Duodenal mucosa (tissue), 2 donors: ENCODE measurements around the gene MOV10L1.

ENCODE experiments used
- H3K27ac ChIP-seq: one replicate; pipeline ENCODE4 v1.7.0; 2013; ENCODE audit warnings: low read depth, low read length
- H3K27me3 ChIP-seq, 2 donors: one replicate each; pipeline ENCODE4 v1.7.0; 2013; ENCODE audit warnings: low read length in 2 of 2, control low read depth in 1 of 2; ENCODE audit not compliant: insufficient read depth in 2 of 2, control insufficient read depth in 1 of 2
- H3K36me3 ChIP-seq, 2 donors: one replicate each; pipeline ENCODE4 v1.7.0; 2013; ENCODE audit warnings: low read length in 2 of 2, control low read depth in 1 of 2; ENCODE audit not compliant: insufficient read depth in 2 of 2, control insufficient read depth in 1 of 2
- H3K4me1 ChIP-seq, 2 donors: one replicate each; pipeline ENCODE4 v1.7.0; 2013; ENCODE audit warnings: low read length in 2 of 2, control low read depth in 1 of 2; ENCODE audit not compliant: insufficient read depth in 2 of 2, control insufficient read depth in 1 of 2
- H3K4me3 ChIP-seq, 2 donors: one replicate each; pipeline ENCODE4 v1.7.0; 2013; ENCODE audit warnings: low read length in 2 of 2, low read depth in 1 of 2
- H3K9ac ChIP-seq, 2 donors: one replicate each; pipeline ENCODE4 v1.7.0; 2013; ENCODE audit warnings: low read length in 2 of 2, low read depth in 1 of 2
- H3K9me3 ChIP-seq, 2 donors: one replicate each; pipeline ENCODE4 v1.7.0; 2013; ENCODE audit warnings: low read length in 2 of 2, control low read depth in 1 of 2; ENCODE audit not compliant: control insufficient read depth in 1 of 2

MOV10L1 gene

GRCh38 chr22:50089682-50090411 is at the start of gene MOV10L1:
Gene MOV10L1, plus strand, starts transcription at chr22:50090006. Its CDS starts 83 bp downstream, at chr22:50090089.
- Histone ChIP-seq H3K4me1 (no peaks in the 10 kb centered on the region), H3K36me3 (no peaks in the 10 kb centered on the region), H3K9me3 (no peaks in the 10 kb centered on the region), H3K27ac (no peak within 1 kb of the TSS), H3K4me3 (no peak within 1 kb of the TSS), H3K9ac (no peak within 1 kb of the TSS), H3K27me3 (peaks cover 4 to 9% of the 10 kb centered on the region in 2 donors)

GRCh38 chr22:50040717-50041116 is 49.1 kb upstream of the MOV10L1 start:
- Histone ChIP-seq H3K9ac (no peak overlapping the region), H3K36me3 (no peaks in the 10 kb centered on the region), H3K27ac (no peak overlapping the region), H3K27me3 (peaks cover 0 to 4% of the 10 kb centered on the region in 2 donors), H3K4me1 (no peaks in the 10 kb centered on the region), H3K9me3 (peaks cover 0 to 3% of the 10 kb centered on the region in 2 donors), H3K4me3 (no peak overlapping the region)

GRCh38 chr22:50041361-50042065 is 48.3 kb upstream of the MOV10L1 start:
- no peak overlapping the region for H3K9ac ChIP-seq
- no peak overlapping the region for H3K27ac ChIP-seq
- peaks cover 0 to 4% of the 10 kb centered on the region in 2 donors for H3K27me3 ChIP-seq
- peaks cover 0 to 3% of the 10 kb centered on the region in 2 donors for H3K9me3 ChIP-seq
- no peaks in the 10 kb centered on the region for H3K4me1 ChIP-seq
- no peak overlapping the region for H3K4me3 ChIP-seq
- no peaks in the 10 kb centered on the region for H3K36me3 ChIP-seq

GRCh38 chr22:50044485-50045118 is 45.2 kb upstream of the MOV10L1 start:
- peaks cover 0 to 4% of the 10 kb centered on the region in 2 donors for H3K27me3 ChIP-seq
- no peaks in the 10 kb centered on the region for H3K36me3 ChIP-seq
- H3K9ac ChIP-seq, result no peak overlapping the region
- H3K4me1 ChIP-seq, result no peaks in the 10 kb centered on the region
- H3K9me3 ChIP-seq, result peaks cover 0 to 3% of the 10 kb centered on the region in 2 donors
- H3K27ac ChIP-seq, result no peak overlapping the region
- no peak overlapping the region for H3K4me3 ChIP-seq

- Histone ChIP-seq H3K4me1 (no peaks in the 10 kb centered on the region), H3K27me3 (no peaks in the 10 kb centered on the region), H3K36me3 (no peaks in the 10 kb centered on the region), H3K27ac (no peak overlapping the region), H3K9ac (no peak overlapping the region), H3K4me3 (no peak overlapping the region), H3K9me3 (no peaks in the 10 kb centered on the region)
Measured at GRCh38 chr22:50045211-50046018, 44.4 kb upstream of the MOV10L1 start.

- no peaks in the 10 kb centered on the region for H3K9me3 ChIP-seq
- no peaks in the 10 kb centered on the region for H3K27me3 ChIP-seq
- H3K9ac ChIP-seq, result no peak overlapping the region
- no peaks in the 10 kb centered on the region for H3K4me1 ChIP-seq
- no peak overlapping the region for H3K27ac ChIP-seq
- no peaks in the 10 kb centered on the region for H3K36me3 ChIP-seq
- no peak overlapping the region for H3K4me3 ChIP-seq
Measured at GRCh38 chr22:50046019-50046415, 43.8 kb upstream of the MOV10L1 start.

GRCh38 chr22:50046481-50047245 is 43.1 kb upstream of the MOV10L1 start:
- Histone ChIP-seq H3K36me3 (no peaks in the 10 kb centered on the region), H3K27me3 (no peaks in the 10 kb centered on the region), H3K9me3 (no peaks in the 10 kb centered on the region), H3K27ac (no peak overlapping the region), H3K4me3 (no peak overlapping the region), H3K4me1 (no peaks in the 10 kb centered on the region), H3K9ac (no peak overlapping the region)

- no peak overlapping the region for H3K27ac ChIP-seq
- H3K9ac ChIP-seq, result no peak overlapping the region
- H3K4me1 ChIP-seq, result no peaks in the 10 kb centered on the region
- no peaks in the 10 kb centered on the region for H3K27me3 ChIP-seq
- no peaks in the 10 kb centered on the region for H3K36me3 ChIP-seq
- H3K4me3 ChIP-seq, result no peak overlapping the region
- H3K9me3 ChIP-seq, result no peaks in the 10 kb centered on the region
Measured at GRCh38 chr22:50047346-50047745, 42.5 kb upstream of the MOV10L1 start.

GRCh38 chr22:50048061-50048765 is 41.6 kb upstream of the MOV10L1 start:
- H3K27me3 ChIP-seq, result no peaks in the 10 kb centered on the region
- H3K4me3 ChIP-seq, result no peak overlapping the region
- no peaks in the 10 kb centered on the region for H3K36me3 ChIP-seq
- no peak overlapping the region for H3K27ac ChIP-seq
- H3K9ac ChIP-seq, result no peak overlapping the region
- H3K4me1 ChIP-seq, result no peaks in the 10 kb centered on the region
- H3K9me3 ChIP-seq, result no peaks in the 10 kb centered on the region
